ENCODE data around the gene TRAF3.
"Not testable (repeated sequence)": the region's sequence is repeated elsewhere in the genome, so short reads cannot be mapped to it uniquely, and the experiment has no call there.

Gene TRAF3

DNA sequence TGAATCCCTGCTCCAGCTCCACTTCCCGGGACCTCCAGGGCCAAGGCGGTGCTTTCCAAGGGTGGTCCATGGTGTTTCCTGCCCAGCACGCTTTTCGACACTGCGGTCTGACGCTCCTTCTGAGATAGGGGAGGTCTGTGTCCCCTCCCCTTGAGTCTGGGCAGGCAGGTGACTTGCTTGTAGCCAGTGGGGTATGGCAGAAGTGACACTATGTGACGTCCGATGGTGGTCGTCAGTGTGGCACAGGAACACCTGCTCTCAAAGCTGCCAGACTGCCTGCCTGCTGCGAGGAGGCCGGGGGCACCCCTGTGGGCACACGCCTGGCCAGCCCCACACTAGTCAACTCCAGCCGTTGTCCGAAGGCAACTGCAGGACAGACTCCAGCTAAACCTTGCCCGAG lies 16.0 kb upstream of the TRAF3 start:
- Mint-ChIP-seq H3K4me1 (peaks cover 43 to 65% of the 10 kb centered on the region in 2 donors), H3K36me3 (peaks cover 3 to 13% of the 10 kb centered on the region in 2 donors), H3K27me3 (no peaks in the 10 kb centered on the region), H3K9me3 (peaks cover 0 to 4% of the 10 kb centered on the region in 2 donors), H3K27ac (peak overlapping the region; percentile 69), H3K4me3 (no peak overlapping the region)
- ATAC-seq (replicated peaks) (no peak), DNase-seq (no peak)

DNA sequence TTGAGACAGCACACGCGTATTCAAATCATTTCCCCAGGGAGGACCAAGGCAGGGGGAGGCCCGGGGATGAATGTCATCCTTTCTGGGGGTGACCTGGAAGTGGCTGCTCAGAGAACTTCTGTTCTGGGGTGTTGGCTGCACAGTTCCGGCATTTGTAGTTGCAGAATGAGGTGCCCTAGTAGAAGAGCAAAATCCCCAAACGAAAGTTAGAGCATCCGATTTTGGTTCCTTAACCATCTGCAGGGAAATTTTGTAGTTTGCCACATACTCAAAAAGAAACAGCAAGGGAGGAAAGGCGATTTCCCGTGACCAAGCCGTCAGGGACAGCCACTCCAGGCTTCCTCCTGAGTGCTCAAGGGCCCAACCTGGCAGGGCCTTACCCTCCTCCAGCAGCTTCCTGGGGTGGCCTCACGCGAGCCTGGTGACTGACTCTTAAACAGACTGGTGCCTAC lies 13.0 kb upstream of the TRAF3 start:
- no peaks in the 10 kb centered on the region for H3K9me3 Mint-ChIP-seq
- peak; percentile 82 to 84 for ATAC-seq (replicated peaks)
- H3K27ac Mint-ChIP-seq: peak overlapping the region; percentile 89
- peaks cover 46 to 63% of the 10 kb centered on the region in 2 donors for H3K4me1 Mint-ChIP-seq
- H3K36me3 Mint-ChIP-seq: peaks cover 4 to 6% of the 10 kb centered on the region in 2 donors
- peak overlapping the region in 1 of 2 donors; percentile 56 for H3K4me3 Mint-ChIP-seq
- DNase-seq: peak; percentile 80
- H3K27me3 Mint-ChIP-seq: no peaks in the 10 kb centered on the region

DNA sequence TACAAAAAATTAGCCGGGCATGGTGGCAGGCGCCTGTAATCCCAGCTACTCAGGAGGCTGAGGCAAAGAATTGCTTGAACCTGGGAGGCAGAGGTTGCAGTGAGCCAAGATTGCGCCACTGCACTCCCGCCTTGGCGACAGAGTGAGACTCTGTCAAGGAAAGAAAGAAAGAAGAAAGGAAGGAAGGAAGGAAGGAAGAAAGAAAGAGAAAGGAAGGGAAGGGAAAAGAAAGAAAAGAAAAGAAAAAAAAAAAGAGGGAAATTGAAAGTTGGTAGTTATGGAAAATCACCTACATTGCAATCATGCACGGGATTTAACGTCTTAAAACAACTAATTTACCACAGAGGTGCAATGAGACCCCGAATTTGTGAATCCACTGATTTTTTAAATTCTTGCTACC lies 11.5 kb upstream of the TRAF3 start:
- not testable (repeated sequence) for H3K9me3 Mint-ChIP-seq; ATAC-seq (replicated peaks); DNase-seq; H3K4me3 Mint-ChIP-seq; H3K27me3 Mint-ChIP-seq; H3K36me3 Mint-ChIP-seq
- peak overlapping the region; percentile 87 for H3K27ac Mint-ChIP-seq
- H3K4me1 Mint-ChIP-seq: peaks cover 51 to 75% of the 10 kb centered on the region in 2 donors

- Mint-ChIP-seq H3K4me3 (peak overlapping the region; percentile 37 to 44), H3K27me3 (no peaks in the 10 kb centered on the region), H3K27ac (peak overlapping the region; percentile 98), H3K4me1 (peaks cover 63 to 89% of the 10 kb centered on the region in 2 donors), H3K36me3 (peaks cover 4 to 10% of the 10 kb centered on the region in 2 donors), H3K9me3 (peaks cover 4 to 5% of the 10 kb centered on the region in 2 donors)
- DNase-seq: peak; percentile 79
- peak; percentile 83 to 90 for ATAC-seq (replicated peaks)
These were observed 8.8 kb upstream of the TRAF3 start for GRCh38 chr14:102768223-102769048.

- H3K36me3 Mint-ChIP-seq: peaks cover 4 to 10% of the 10 kb centered on the region in 2 donors
- ATAC-seq (replicated peaks): no peak
These were observed 8.3 kb upstream of the TRAF3 start for GRCh38 chr14:102769049-102769327.

DNA sequence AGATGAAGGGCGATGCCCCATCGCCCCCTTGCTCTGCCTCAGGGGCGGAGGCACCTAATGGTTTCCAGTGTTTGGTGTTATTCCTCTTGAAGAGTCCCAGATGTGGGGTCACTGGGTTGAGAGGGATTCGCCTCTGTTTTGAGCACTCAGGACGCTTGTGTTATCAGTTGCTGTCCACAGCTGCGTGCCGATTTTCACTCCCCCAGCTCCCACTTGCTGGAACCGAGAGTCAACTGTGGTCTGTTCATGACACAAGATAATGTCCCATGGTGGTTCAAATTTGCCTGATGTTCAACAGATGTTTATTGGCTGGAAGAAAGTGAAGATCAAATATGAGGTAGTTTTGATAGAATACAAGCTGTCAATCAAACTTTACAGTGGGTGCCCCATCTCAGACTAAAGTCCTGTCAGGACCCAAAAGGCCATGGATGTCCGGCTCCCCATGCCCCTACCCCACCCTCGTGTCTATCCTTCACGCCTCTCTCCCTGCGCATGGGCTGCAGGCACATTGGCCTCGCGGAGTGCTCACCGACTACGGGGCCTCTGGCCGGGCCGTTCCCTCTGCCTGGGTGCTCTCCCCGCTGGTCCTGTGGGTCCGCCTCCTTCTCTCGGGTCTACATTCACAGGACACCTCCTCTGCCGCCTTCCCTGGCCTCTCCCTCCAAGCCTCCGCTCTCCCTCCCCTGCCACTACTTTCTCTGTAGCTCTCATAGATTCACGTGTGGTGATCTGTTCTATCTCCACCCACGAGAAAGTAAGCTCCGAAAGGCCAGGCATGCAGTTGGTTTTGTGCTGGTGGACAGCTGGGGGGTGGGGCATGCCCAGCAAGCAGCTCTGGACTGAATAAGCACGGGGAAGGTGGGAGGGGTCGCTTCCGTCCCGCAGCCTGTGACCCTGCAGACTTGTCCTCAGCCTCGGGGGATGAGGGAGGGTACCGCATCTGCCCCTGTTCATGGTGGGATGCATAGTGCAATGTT lies 6.8 kb upstream of the TRAF3 start:
- DNase-seq: no peak
- Mint-ChIP-seq H3K4me1 (peaks cover 58 to 89% of the 10 kb centered on the region in 2 donors), H3K4me3 (no peak overlapping the region), H3K36me3 (peaks cover 4 to 10% of the 10 kb centered on the region in 2 donors), H3K27ac (peak overlapping the region; percentile 39), H3K9me3 (peaks cover 4 to 5% of the 10 kb centered on the region in 2 donors), H3K27me3 (no peaks in the 10 kb centered on the region)
- no peak for ATAC-seq (replicated peaks)

More at GRCh38 chr14:102769049-102769327, 8.3 kb upstream of the TRAF3 start:
- Mint-ChIP-seq H3K4me3 (peak overlapping the region in 1 of 2 donors; percentile 13), H3K9me3 (peaks cover 4 to 5% of the 10 kb centered on the region in 2 donors), H3K27me3 (no peaks in the 10 kb centered on the region), H3K27ac (peak overlapping the region; percentile 98), H3K4me1 (peaks cover 62 to 89% of the 10 kb centered on the region in 2 donors)
- DNase-seq: no peak

- ATAC-seq (replicated peaks): no peak
- Mint-ChIP-seq H3K27me3 (no peaks in the 10 kb centered on the region), H3K4me1 (peaks cover 63 to 90% of the 10 kb centered on the region in 2 donors), H3K4me3 (peak overlapping the region in 1 of 2 donors; percentile 29), H3K9me3 (peaks cover 4 to 5% of the 10 kb centered on the region in 2 donors), H3K36me3 (peaks cover 2 to 6% of the 10 kb centered on the region in 2 donors), H3K27ac (peak overlapping the region; percentile 39)
- no peak for DNase-seq
These were observed 6.1 kb upstream of the TRAF3 start for GRCh38 chr14:102771144-102771543.

- Mint-ChIP-seq H3K4me3 (no peak overlapping the region), H3K36me3 (peaks cover 2 to 13% of the 10 kb centered on the region in 2 donors), H3K27ac (peak overlapping the region; percentile 84), H3K4me1 (peaks cover 60 to 84% of the 10 kb centered on the region in 2 donors), H3K9me3 (peaks cover 4 to 5% of the 10 kb centered on the region in 2 donors), H3K27me3 (no peaks in the 10 kb centered on the region)
- no peak for DNase-seq
- ATAC-seq (replicated peaks): no peak
These were observed 4.3 kb upstream of the TRAF3 start for GRCh38 chr14:102772781-102773570.

DNA sequence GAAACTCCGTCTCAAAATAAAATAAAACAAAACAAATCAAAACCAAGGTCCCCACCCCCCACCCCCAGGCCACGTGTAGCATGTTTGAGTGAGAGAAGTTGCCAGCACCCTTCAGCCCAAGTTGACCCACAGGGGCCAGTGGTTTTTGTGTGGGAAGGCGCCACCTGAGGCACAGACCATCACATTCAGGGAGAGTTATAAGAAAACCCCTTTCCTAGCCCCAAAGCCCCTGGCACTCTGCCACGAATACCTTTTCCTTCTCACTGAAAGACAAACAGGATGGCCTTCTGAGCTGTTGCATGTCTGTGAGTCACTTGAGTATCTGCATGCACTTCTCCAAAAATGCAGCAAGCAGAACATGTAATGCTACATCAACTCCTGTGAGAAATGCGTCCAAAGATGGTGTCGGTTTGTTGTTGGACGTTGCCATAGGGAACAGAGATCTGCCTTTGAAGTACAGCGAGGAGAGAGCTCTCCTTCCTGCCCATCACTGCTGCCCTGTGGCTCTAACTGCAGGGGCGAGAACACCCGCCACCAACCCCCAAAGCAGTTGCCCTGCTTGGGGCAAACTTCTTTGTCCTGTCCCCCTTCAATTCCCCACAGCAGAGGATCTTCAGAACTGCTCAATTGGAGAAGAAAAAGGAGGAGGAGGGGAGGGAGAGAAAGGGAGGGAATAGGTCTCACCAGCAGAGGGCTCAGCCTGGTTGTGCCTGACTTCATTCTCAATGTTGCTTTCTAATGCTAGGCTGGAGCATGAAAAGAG lies 2.7 kb upstream of the TRAF3 start:
- H3K4me3 Mint-ChIP-seq: peak overlapping the region; percentile 59 to 76
- peaks cover 4 to 5% of the 10 kb centered on the region in 2 donors for H3K9me3 Mint-ChIP-seq
- DNase-seq (peak; percentile 86), ATAC-seq (replicated peaks) (peak; percentile 67 to 74)
- no peaks in the 10 kb centered on the region for H3K27me3 Mint-ChIP-seq
- H3K27ac Mint-ChIP-seq: peak overlapping the region; percentile 99
- H3K36me3 Mint-ChIP-seq: peaks cover 11 to 21% of the 10 kb centered on the region in 2 donors
- peaks cover 52 to 81% of the 10 kb centered on the region in 2 donors for H3K4me1 Mint-ChIP-seq

GRCh38 chr14:102775855-102776760 lies 1.1 kb upstream of the TRAF3 start:
- Mint-ChIP-seq H3K4me3 (peak overlapping the region; percentile 77 to 87), H3K36me3 (peaks cover 24 to 35% of the 10 kb centered on the region in 2 donors), H3K4me1 (peaks cover 54 to 81% of the 10 kb centered on the region in 2 donors), H3K27me3 (no peaks in the 10 kb centered on the region), H3K27ac (peak overlapping the region; percentile 96), H3K9me3 (peaks cover 4 to 5% of the 10 kb centered on the region in 2 donors)
- DNase-seq (no peak), ATAC-seq (replicated peaks) (peak in 1 of 2 donors; percentile 8)

GRCh38 chr14:102777711-102778337 lies 575 bp downstream of the TRAF3 start:
- Mint-ChIP-seq H3K4me1 (peaks cover 51 to 86% of the 10 kb centered on the region in 2 donors), H3K27ac (peak overlapping the region; percentile 97), H3K36me3 (peaks cover 29 to 44% of the 10 kb centered on the region in 2 donors), H3K9me3 (peaks cover 4 to 5% of the 10 kb centered on the region in 2 donors), H3K27me3 (no peaks in the 10 kb centered on the region), H3K4me3 (peak overlapping the region; percentile 90 to 96)
- DNase-seq: no peak
- peak; percentile 16 to 29 for ATAC-seq (replicated peaks)
